Measurements from ENCODE around the gene FOXK1. TPM values are rescaled to one million over a fixed set of nuclear protein-coding genes. Genes with fewer than 3 reads are reported as not detected.
"Not testable (repeated sequence)": the region's sequence is repeated elsewhere in the genome, so short reads cannot be mapped to it uniquely, and the experiment has no call there.

FOXK1 gene
- total RNA-seq (ENCODE audit: insufficient read depth, low replicate concordance): 21.4 TPM

DNA sequence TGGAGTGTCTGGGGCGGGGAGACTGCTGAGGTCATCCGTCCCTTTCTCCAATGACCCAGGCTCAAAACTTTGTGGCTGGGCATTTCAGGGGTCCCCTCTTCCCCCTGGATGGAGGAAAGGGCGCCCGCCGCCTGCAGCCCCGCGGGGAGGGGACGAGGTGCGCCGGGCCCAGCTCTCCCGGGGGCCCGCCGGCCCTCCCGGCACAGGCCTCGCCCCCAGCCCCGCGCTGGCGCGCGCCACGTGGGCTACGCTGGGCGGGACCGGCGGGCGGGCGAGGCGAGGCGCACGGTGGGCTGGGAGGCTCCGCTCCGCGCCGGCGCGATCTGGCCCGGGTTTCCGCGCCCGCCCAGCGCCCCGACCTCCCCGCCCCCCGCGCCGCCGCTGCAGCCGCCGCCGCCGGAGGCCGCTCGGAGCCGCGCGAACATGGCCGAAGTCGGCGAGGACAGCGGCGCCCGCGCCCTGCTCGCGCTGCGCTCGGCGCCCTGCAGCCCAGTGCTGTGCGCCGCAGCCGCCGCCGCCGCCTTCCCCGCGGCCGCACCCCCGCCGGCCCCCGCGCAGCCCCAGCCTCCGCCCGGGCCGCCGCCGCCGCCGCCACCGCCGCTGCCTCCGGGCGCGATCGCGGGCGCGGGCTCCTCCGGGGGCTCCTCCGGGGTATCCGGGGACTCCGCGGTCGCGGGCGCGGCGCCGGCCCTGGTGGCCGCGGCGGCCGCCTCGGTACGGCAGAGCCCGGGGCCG, at the start of gene FOXK1:
Gene FOXK1 (plus strand): TSS at position 410 of the 735 bp plus-strand sequence. CDS start 14 bp downstream, at position 424.
- DNase-seq (ENCODE audit: low spot score): peak; percentile 77

DNA sequence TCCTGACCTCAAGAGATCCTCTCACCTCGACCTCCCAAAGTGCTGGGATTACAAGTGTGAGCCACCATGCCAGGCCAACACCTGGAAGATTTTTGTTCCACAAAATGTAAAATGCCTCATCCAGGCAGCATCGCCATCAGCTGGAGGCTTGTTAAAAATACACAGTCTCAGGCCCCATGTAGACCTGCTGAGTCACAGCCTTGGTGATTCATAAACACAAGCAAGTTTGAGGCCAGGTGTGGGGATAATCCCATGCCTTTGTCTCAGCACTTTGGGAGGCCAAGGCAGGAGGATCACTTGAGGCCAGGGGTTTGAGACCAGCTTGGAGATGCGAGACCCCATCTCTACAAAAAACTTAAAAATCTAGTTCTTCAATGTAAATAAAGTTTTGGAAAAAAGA, 49.1 kb upstream of the FOXK1 start:
- DNase-seq (ENCODE audit: low spot score): no peak

DNA sequence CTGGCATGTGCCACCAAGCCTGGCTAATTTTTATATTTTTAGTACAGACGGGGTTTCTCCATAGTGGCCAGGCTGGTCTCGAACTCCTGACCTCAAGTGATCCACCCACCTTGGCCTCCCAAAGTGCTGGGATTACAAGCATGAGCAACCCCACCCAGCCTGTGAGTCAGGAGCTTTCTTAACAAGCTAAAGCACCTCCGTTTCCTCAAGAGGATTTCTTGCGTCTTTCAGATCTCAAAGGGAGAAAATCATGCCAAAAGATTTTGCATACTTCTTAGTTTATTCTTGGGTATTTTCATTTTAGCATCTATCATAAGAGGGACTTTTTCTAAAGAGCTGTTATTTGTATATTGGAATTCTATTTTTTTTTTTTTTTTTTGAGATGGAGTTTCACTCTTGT, 47.9 kb upstream of the FOXK1 start:
- peak; percentile 66 for DNase-seq (ENCODE audit: low spot score)

DNA sequence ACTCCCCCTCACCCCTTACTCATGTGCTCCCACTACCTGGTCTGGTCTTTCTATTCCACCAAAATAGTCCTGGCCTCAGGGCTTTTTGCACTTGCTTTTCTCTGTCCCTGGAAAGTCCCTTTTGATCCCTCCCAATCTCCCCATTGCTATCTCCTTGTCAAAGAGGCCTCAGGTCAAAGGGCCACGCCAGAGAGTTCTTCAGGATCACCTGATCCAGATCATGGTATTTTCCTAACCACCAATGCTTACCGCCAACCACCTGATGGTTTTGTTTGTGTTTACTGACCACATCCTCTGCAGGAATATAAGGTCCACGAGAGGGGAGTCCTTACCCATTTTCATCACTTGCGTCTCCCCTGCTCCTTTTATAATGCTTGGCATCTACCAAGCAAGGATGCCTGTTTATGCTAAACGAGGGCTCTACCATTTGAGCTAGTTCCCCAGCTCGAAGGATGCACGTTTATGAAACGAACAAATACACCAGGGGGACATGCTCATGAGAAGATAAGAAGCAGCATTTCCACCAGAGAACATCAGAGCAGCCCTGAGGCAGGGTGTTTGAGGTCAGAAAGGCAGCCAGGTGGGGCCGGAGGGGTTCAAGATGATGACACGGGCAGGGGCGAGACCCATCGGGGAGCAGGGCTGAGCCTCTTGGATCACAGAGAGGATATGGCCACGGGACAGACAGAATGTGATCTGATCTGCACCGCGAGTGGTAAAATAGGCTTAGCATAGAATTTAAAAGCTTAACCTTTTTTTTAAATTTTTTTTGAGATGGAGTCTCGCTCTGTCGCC, 43.1 kb upstream of the FOXK1 start:
- no peak for DNase-seq (ENCODE audit: low spot score)

DNA sequence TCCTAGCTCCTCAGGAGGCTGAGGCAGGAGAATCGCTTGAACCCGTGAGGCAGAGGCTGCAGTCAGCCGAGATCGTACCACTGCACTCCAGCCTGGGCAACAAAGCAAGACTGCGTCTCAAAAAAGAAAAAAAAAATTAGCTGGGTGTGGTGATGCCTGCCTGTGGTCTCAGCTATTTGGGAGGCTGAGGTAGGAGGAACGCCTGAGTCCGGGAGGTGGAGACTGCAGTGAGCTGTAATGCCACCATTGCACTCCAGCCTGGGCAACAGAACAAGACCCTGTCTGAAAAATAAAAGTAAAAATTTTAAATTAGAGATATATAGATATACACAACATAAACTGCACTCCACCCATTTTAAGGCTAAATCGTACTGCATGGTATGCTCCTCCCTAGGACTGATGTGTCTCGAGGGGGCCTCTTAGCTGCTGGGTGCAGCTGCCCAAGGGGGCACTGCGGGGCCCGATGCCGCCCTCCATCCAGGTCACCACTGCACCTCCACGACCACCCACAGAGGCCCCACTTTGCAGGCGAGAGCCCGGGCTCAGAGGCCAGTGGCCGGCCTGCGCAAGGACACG, 40.9 kb upstream of the FOXK1 start:
- no peak for DNase-seq (ENCODE audit: low spot score)

DNA sequence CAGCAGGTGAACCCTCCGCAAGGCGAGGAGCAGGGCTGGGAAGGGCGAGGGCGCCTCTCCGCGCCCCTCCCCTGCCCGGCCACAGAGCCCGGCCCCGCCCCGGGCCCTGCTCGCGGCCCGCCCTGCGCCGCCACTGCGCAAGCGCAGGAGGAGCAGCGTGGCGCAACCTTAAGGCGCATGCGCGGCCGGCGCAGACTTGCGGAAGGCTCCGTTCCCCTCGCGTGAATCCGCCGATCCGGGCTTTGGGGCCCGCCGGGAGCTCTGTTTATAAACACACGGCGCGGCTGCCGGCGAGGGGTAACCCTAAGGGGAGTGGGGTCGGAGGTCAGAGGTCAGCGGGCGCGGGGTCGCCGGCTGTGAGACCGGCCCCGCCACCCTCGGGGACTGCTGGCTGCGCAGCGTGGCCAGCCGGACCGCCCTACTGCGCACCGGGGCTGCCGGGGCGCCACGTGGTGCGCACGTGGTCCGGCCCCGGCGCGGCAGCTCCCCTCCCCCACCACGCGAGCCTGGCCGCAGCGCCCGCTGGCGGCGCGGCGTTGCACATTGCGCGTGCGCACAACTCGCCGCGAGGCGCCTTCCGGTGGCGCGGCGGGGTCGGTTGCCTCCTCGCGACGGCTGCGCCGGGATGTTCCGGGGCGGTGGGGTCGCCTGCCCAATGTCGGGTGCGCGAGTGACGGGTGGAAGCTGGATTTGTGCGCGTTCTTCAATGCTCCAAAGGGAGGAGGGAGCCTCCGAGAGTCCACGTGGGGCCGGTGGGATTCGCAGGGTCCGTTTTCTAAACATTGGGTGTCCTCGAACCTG, 40.2 kb upstream of the FOXK1 start:
- peak; percentile 98 for DNase-seq (ENCODE audit: low spot score)

DNA sequence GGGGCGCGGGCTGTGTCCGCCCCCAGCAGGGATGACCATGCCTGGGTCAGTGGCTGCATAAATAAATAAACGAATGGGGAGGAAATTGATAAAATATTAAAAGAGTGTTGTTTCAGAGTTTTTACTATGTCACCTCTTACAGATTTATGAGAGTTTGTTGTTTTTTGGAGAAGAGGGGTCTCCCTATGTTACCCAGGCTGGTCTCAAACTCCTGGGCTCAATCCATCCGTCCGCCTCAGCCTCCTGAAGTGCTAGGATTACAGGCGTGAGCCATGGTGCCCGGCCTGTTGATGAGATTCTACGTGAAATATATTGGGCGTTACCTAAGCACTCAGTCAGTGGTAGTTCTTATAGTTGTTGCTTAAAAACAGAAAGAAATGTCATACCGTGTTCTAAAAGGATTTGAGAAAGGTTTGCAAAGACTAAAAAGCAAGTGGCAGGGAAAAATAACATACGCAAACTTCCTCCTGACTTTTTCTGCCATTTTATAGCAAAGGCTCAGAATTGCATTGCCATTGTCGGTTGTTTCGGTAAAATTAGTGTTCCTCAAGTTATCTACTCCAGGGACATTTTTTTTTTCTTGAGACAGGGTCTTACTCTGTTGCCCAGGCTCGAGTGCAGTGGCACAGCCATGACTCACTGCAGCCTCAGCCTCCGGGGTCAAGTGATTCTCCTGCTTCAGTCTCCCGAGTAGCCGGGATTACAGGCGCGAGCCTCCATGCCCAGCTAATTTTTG, 39.5 kb upstream of the FOXK1 start:
- DNase-seq (ENCODE audit: low spot score): no peak

DNA sequence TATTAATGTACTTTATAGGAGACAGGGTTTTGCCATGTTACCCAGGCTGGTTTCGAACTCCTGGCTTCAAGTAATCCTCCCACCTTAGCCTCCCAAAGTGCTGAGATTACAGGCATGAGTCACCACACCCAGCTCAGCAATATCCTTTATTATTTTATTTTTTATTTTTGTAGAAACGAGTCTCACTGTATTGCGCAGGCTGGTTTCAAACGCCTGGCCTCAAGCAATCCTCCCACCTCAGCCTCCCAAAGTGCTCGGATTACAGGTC, 39.0 kb upstream of the FOXK1 start:
- not testable (repeated sequence) for DNase-seq (ENCODE audit: low spot score)

DNA sequence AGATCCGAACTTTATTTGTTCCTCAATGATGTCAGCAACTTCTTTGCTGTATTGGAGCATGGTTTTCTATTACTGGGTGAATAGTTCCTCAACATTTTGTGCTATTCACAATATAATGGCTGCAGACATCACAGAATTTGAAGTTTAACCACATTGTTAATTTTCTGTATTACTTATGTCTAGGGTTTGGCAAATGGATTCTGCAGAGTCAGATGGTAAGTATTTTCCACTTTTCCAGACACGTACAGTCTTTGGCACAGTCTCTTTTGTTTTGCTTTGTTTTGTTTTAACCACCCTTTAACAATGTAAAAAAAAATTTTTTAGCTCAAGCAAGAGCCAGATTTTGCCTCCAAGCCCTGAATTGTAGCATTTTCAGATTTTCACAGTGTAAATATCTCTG, 36.8 kb upstream of the FOXK1 start:
- DNase-seq (ENCODE audit: low spot score): no peak

DNA sequence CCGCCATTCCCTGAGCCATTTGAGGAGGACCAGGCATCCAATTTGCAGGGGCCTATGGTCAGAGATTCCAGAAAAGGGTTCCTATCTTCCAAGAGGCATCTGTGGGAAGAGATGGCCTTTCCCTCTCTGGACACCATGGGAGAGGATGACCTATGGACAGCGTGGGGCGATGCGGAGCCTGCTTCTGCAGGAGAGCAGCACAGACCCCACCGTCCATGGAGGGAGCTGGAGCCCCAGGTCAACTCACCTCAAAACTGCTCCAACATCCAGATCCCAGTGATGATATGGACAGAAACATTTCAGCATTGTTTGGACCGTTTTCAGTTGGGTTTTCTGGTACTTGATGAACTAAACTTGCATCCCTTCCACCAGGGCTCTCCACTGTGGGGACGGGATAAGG, 34.0 kb upstream of the FOXK1 start:
- no peak for DNase-seq (ENCODE audit: low spot score)

DNA sequence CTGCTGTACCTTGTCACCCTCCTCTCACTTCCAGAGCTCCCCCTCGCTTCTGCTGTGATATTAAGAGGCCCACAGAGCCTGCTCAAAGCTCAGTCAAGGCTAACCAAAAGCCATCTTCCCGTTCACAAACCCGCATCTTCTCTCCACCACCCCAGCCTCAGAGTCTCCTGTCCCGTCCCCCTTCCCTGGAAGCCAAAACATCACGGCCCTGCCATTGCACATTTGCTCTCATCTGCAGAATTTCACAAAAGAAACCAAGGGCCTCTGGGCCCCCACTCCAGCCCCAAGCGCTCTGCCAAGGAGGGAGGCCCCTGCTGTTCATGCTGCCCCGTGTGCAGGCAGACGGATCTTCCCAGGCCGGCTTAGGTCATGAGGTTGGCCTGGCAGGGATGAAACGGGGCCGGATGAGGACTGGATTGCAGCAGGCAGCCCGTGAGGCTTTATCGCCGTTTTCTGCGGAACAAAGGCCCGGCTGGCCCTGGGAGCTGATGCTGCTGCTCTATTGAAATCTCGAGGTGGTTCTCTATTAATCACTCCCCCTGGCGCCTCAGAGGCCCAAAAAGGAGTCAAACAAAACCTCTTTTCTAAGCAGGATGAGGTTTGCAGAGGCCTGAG, 31.6 kb upstream of the FOXK1 start:
- peak; percentile 94 for DNase-seq (ENCODE audit: low spot score)

DNA sequence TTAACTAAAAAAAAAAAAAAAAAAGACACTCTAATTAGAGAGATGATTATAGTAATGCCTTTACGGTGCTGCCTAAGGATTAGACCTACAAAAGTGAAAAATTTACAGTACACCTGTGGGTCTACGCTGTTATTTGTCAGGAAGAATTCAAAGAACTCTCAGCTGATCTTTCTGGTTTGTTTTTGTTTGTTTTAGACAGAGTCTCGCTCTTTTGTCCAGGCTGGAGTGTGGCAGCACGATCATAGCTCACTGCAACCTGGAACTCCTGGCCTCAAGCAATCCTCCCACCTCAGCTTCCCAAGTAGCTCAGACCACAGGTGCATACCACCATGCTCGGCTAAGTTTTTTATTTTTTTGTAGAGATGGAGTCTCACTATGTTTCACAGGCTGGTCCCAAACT, 28.3 kb upstream of the FOXK1 start:
- DNase-seq (ENCODE audit: low spot score): no peak

DNA sequence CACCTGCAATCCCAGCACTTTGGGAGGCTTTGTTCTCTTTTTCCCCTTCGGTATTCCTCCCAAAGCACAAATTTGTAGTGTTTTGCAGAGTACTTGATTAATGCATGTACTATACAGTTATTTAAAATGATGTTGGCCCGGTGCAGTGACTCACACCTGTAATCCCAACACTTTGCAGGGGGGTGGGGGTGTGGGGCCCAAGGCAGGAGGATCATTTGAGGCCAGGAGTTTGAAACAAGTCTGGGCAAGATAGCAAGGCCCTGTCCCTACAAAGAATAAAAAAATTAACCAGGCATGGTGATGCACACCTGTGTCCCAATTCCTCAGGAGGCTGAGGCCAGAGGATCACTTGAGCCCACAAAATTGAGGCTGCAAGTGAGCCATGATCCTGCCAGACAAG, 26.8 kb upstream of the FOXK1 start:
- DNase-seq (ENCODE audit: low spot score): no peak

DNA sequence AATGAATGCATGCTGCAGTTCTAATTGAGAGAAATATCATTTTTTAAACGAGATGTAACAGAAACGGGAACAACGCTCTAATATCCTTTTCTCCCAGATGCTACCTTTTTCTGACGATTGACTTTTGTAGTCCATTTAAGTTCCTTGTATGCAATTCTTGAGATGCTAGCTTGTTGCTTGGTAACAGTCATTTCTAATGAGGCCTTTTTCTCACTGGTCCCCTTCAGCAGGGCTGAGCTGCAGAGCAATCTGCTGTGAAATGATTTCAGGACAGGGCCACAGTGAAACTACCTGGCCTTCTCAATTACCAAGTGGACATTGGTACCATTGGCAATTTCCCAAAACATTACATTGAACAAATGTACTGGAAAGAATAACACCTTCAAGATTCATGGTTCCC, 26.2 kb upstream of the FOXK1 start:
- DNase-seq (ENCODE audit: low spot score): no peak

DNA sequence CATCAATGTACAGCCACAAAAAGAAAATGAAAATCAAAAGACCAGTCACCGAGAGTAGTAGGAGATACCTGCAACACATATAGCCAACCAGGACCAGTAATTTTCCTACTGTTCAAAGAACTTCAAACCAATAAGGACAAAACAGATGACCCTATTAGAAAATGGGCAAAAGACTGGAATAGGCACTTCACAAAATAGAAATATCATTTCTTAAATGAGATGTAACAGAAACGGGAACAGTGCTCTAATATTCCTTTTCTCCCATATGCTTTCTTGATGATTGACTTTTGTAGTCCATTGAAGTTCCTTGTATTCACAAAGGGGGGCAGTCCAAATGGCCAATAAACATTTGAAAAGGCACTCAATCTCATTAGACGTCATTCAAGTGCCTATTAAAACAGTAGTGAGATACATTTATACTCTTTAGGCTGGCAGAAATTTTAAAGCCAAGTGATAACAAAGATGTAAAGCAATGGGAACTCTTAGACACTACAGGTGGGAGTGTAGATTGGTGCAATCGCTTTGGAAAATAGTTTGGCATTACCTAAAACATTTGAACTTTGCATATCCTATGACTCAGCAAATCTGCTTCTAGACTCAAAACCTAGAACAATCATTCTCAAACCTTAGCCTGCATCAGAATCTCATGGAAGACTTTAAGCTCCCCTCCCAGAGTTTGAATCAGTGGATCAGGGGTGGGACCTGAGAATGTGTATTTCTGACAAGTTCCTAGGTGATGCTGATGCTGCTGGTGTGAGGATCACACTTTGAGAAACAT, 24.3 kb upstream of the FOXK1 start:
- no peak for DNase-seq (ENCODE audit: low spot score)

DNA sequence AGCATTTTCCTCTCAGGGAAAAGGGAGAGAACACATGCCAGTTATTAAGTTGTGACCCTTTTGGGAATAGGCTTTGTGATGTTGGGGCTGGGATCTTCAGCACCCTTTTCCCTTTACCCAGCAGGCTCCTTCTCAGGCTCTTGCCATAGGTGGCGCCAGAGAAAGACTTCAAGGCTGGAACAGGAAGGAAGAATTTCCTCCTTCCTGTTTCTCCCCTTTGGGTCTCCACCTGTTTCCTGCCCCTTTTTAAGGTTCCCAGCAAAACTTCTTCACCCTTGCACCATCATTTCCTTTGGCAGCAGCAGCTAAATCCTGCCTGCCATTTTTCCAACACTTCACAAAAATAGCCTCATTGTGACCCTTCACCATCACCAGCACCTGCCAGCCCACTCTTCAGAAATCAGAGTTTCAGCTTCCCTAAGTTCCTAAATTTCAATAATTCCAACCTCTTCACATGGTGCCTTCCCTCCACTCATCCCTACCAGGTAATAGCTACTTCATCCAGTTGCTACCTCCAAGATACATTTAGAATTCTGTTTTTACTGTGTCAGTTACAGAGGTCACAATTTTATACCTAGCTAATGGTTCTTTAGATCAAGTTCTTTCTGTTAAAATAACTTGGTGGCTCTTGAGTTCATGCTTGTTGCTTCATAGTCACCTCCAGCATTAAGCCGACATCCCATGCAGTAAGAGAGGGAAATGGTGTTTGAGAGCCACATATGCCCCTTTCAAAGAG, 22.4 kb upstream of the FOXK1 start:
- no peak for DNase-seq (ENCODE audit: low spot score)

DNA sequence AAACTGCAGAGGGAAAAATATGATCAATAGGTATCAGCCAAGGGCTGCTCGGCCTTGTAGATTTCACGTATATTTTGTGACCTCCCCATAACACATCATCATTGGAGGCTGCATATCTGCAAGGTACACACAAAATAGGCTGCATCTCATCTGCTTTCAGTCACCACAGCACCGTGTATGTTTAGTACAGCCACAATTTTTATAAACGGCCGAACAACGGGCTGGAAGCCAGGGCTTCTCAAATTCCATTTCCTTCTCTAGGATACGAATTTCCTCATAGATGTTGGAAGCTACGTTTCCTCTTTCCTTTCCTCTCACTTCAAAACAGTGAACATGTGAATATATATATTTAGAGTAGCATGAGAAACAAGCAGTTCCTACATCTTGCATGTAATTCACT, 20.2 kb upstream of the FOXK1 start:
- DNase-seq (ENCODE audit: low spot score): peak; percentile 31

DNA sequence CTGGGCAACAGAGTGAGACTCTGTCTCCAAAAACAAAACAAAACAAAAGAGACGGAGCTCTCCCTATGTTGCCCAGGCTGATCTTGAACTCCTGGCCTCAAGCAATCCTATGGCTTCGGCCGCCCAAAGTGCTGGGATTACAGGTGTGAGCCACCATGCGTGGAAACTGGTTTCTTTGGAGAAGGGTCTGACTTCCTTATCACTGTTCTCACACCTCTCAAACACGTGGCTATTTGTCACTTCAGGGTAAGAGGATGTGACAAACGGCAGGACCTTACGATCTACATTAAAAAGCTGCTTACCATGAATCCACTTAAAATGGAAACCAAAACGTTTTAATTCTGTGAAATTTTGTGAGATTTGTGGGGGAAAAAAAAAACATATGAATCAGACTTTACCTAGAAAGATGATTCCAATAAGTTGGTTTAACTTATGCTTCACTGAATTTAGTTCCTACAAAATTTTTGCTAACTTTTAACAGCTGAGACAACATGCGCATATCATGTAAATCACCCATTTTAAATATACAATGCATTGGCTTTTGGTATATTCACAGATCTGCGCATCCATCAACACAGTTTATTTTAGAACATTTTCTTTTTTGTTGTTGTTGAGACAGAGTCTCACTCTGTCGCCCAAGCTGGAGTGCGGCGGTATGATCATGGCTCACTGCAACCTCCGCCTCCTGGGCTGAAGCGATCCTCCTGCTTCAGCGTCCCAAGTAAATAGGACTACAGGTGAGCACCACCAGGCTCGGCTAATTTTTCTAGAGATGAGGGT, 18.7 kb upstream of the FOXK1 start:
- DNase-seq (ENCODE audit: low spot score): no peak

DNA sequence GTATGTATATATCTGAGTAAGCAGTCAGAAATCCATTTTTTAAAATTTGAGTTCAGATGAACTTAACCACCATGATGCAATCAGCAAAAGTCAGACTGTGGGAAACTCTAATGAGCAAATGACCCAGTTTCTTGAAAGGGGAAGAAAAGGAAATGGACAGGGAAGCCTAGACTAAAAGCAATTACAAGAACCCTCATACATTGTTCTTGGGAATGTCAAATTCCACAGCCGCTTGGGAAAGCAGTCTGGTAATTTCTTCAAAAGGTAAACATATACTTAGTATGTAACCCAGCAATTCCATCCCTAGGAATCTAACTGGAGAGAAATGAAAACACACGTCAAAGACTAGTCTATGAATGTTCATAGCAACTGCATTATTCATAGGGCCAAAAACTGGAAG, 16.4 kb upstream of the FOXK1 start:
- DNase-seq (ENCODE audit: low spot score): peak; percentile 81

All from umbilical cord (tissue), 2 donors.